HEK293T (cell line): Measurements from ENCODE around the gene SKAP1.

Experiments
- CTCF ChIA-PET: fragments of 350-600 bp; formaldehyde crosslinking; extraction: SDS; loops from one replicate; lab custom pipeline; 2021; ENCODE audit warnings: antibody characterized with exemption, inconsistent platforms; lab: Yijun Ruan, JAX
- POLR2A ChIA-PET: fragments of 350-600 bp; formaldehyde crosslinking; extraction: SDS; loops from one replicate; lab custom pipeline; 2020; ENCODE audit warnings: antibody characterized with exemption, inconsistent platforms; lab: Yijun Ruan, JAX
- DNase-seq: peaks from one replicate; pipeline ENCODE4 v3.0.0; 2012; ENCODE audit warnings: mixed read lengths; ENCODE audit errors: extremely low spot score
- ARNT ChIP-seq: fragments of 450-650 bp; IDR thresholded peaks from 2 replicates; pipeline ENCODE4 v1.6.1; 2017; ENCODE audit warnings: mild to moderate bottlenecking
- BHLHE40 ChIP-seq: fragments of 450-650 bp; IDR thresholded peaks from 2 replicates; pipeline ENCODE4 v1.6.1; 2016; ENCODE audit warnings: mild to moderate bottlenecking, moderate library complexity, borderline replicate concordance
- CTBP1 ChIP-seq: fragments of 450-650 bp; IDR thresholded peaks from 2 replicates; pipeline ENCODE4 v1.6.1; 2016; ENCODE audit warnings: borderline replicate concordance
- ELF4 ChIP-seq: fragments of 450-650 bp; IDR thresholded peaks from 2 replicates; pipeline ENCODE4 v1.6.1; 2017; ENCODE audit warnings: antibody characterized with exemption
- FOXA1 ChIP-seq: fragments of 450-650 bp; IDR thresholded peaks from 2 replicates; pipeline ENCODE4 v1.6.1; 2016; ENCODE audit warnings: mild to moderate bottlenecking
- FOXK2 ChIP-seq: fragments of 450-650 bp; IDR thresholded peaks from 2 replicates; pipeline ENCODE4 v1.6.1; 2016; ENCODE audit warnings: mild to moderate bottlenecking
- FOXM1 ChIP-seq: fragments of 450-650 bp; IDR thresholded peaks from 2 replicates; pipeline ENCODE4 v1.6.1; 2017; ENCODE audit warnings: mild to moderate bottlenecking, borderline replicate concordance
- HDGF ChIP-seq: fragments of 450-650 bp; IDR thresholded peaks from 2 replicates; pipeline ENCODE4 v1.6.1; 2017; ENCODE audit warnings: antibody characterized with exemption, borderline replicate concordance
- L3MBTL2 ChIP-seq: fragments of 450-650 bp; conservative IDR thresholded peaks from 2 replicates; pipeline ENCODE4 v1.6.1; 2016; ENCODE audit warnings: mild to moderate bottlenecking
- LEF1 ChIP-seq: fragments of 450-650 bp; IDR thresholded peaks from 2 replicates; pipeline ENCODE4 v1.6.1; 2017; ENCODE audit warnings: mild to moderate bottlenecking, borderline replicate concordance
- NFRKB ChIP-seq: fragments of 450-650 bp; IDR thresholded peaks from 2 replicates; pipeline ENCODE4 v1.6.1; 2016; ENCODE audit warnings: mild to moderate bottlenecking, moderate library complexity
- PKNOX1 ChIP-seq: fragments of 450-650 bp; IDR thresholded peaks from 2 replicates; pipeline ENCODE4 v1.6.1; 2016
- SP1 ChIP-seq: fragments of 450-650 bp; IDR thresholded peaks from 2 replicates; pipeline ENCODE4 v1.6.1; 2017
- SUZ12 ChIP-seq: fragments of 450-650 bp; IDR thresholded peaks from 2 replicates; pipeline ENCODE4 v1.6.1; 2016; ENCODE audit warnings: mild to moderate bottlenecking
- TARDBP ChIP-seq: fragments of 450-650 bp; IDR thresholded peaks from 2 replicates; pipeline ENCODE4 v1.6.1; 2016
- ZNF384 ChIP-seq: fragments of 450-650 bp; IDR thresholded peaks from 2 replicates; pipeline ENCODE4 v1.6.1; 2016

The SKAP1 gene

DNA sequence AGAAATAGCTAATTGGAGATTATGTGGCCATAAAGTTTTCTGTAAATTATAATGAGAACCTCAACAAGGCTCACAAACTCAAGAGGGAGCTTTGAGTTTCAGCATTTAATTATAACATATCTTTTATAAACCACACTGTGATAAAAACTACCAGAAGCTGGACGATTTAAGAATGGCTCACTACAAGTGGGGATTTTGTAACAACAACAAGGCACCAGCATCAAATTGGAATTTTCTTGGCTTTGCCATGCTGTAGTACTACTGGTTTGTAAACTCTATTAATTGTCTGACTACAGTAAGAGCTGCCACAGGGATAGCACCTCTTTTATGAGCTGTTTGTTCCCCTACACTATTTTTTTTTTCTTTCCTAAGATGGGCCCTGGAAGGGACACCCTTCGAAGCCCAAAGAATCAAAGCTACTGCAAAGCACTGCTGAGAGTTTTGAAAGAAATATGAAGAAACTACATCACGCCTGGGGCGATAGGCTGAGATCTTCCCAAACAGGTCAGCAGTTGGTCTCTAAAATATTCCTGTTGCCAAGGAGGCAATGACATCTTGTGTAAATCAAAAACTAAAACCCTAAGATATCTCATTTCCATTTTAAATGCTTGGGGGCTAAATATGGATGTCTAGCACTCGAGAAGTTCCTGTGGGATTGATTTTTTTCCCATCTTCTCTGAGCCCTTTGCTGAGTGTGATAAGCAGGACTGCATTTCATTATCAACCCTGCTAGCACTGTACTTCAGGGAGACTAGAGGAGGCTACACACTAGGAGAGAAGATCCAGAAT lies 40.9 kb downstream of the SKAP1 start:
- DNase-seq, result no peak
- CTCF ChIA-PET, result interaction anchor here (0.6 to 1.1 kb wide), 3 partner anchors 26 to 173 kb away, joined by 3 read pairs; no protein-coding TSS in a partner anchor
- TF ChIP-seq FOXA1, result no peak
- no peak for TF ChIP-seq ZNF384
- TF ChIP-seq CTBP1, result no peak
- TF ChIP-seq TARDBP, result no peak
- no peak for TF ChIP-seq BHLHE40
- no peak for TF ChIP-seq HDGF
- TF ChIP-seq NFRKB, result no peak
- TF ChIP-seq PKNOX1, result no peak; the same call in 1 of the 2 replicates
- no peak for TF ChIP-seq SP1
- no peak for TF ChIP-seq FOXK2
- TF ChIP-seq ARNT, result no peak
- TF ChIP-seq SUZ12, result no peak
- TF ChIP-seq L3MBTL2, result no peak
- no peak for TF ChIP-seq FOXM1
- no peak for TF ChIP-seq LEF1
- POLR2A ChIA-PET, result no interaction called here

- no peak for DNase-seq
- TF ChIP-seq NFRKB, result no peak
- TF ChIP-seq ZNF384, result no peak
- TF ChIP-seq SUZ12, result no peak
- TF ChIP-seq CTBP1, result no peak
- no peak for TF ChIP-seq ELF4
- no peak for TF ChIP-seq PKNOX1
- no peak for TF ChIP-seq BHLHE40
- TF ChIP-seq L3MBTL2, result no peak
- TF ChIP-seq HDGF, result no peak
- no peak for TF ChIP-seq FOXA1
- TF ChIP-seq SP1, result no peak
- no peak for TF ChIP-seq FOXK2
- TF ChIP-seq LEF1, result no peak
- TF ChIP-seq ARNT, result no peak
- TF ChIP-seq FOXM1, result no peak
- TF ChIP-seq TARDBP, result no peak
- CTCF ChIA-PET, result interaction anchor here (0.7 to 1.8 kb wide), 2 partner anchors 12 to 15 kb away, joined by 4 to 5 read pairs; no protein-coding TSS in a partner anchor
Observed at GRCh38 chr17:48386826-48387225, 43.2 kb downstream of the SKAP1 start.

DNA sequence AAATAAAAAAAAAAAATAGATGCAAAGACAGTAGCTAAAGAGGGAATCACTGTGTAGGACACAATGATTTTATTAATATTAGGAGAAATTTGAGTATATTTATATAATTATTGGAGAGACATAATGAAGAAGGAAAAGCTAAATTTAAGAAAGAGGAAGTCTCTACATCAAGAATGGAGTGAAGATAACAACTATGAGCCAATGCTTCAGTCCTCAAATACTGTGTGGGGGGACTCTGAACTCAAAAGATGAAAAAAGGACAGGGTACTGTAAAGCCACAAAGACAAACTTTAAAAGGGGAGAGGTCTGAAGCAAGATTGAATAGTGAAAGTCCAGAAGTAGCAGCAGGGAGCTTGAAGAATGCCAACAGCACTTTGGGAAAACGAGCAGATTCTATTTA lies 44.7 kb downstream of the SKAP1 start:
- TF ChIP-seq LEF1 (no peak), PKNOX1 (no peak), L3MBTL2 (no peak), NFRKB (no peak), HDGF (no peak)
- ChIA-PET POLR2A (no interaction called here), CTCF (interaction anchor here (0.6 kb wide), 1 partner anchor 86 kb away, joined by 3 read pairs; no protein-coding TSS in a partner anchor)
- no peak for DNase-seq

More at GRCh38 chr17:48386826-48387225, 43.2 kb downstream of the SKAP1 start:
- POLR2A ChIA-PET, result interaction anchor here (1.0 kb wide), 1 partner anchor 76 kb away, joined by 3 read pairs; no protein-coding TSS in a partner anchor

DNA sequence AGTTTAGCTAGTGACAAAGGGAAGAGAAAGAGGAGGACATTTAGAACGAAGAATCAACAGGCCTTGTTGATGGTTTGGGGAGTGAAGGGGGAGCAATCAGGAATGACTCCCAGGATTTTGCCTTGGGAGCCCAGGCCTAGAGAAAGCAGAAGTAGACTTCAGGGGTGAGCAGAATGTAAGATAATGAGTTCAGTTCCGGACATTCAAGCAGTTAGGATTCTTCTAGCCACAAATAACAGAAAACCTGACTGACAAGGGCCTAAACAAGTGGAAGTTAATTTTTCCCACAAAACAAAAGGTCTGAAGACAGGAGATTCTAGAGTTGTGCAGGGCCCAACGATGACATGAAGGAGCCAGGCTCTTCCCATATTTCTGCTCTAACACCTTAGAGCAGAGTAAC lies 45.9 kb downstream of the SKAP1 start:
- POLR2A ChIA-PET, result interaction anchor here (0.9 kb wide), 1 partner anchor 15 kb away, joined by 3 read pairs; no protein-coding TSS in a partner anchor
- CTCF ChIA-PET, result no interaction called here
- TF ChIP-seq HDGF, result no peak
- TF ChIP-seq LEF1, result no peak
- no peak for TF ChIP-seq NFRKB
- no peak for DNase-seq

DNA sequence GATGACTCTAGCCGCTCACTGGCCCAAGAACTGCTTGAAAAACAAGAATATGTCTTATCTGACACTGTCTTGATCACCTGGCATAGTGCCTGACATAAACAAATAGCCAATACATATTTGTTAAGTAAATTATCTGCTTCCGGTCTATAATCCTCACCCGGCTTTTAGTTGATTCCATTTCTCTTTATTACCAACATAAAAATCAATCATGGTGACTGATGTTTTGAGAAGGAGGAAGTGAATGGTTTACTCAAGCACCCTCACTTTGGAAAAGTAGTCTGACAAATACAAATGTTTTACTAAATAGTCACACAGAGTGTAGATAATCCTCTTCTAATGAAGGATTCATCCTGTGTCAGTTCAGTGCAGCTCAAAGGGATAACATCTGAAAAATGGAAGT lies 47.0 kb downstream of the SKAP1 start:
- TF ChIP-seq SUZ12, result no peak
- no peak for TF ChIP-seq BHLHE40
- TF ChIP-seq PKNOX1, result no peak
- TF ChIP-seq TARDBP, result no peak
- TF ChIP-seq ZNF384, result no peak
- no peak for TF ChIP-seq FOXK2
- no peak for TF ChIP-seq NFRKB
- no peak for TF ChIP-seq ELF4
- TF ChIP-seq LEF1, result no peak
- no peak for TF ChIP-seq FOXA1
- TF ChIP-seq HDGF, result no peak
- TF ChIP-seq ARNT, result no peak
- TF ChIP-seq SP1, result no peak
- no peak for TF ChIP-seq L3MBTL2
- TF ChIP-seq CTBP1, result no peak
- TF ChIP-seq FOXM1, result no peak
- ChIA-PET POLR2A (no interaction called here), CTCF (no interaction called here)
- no peak for DNase-seq
